SU-DHL-6 (cell line): ENCODE measurements around the gene ARHGAP27.
"Not testable (repeated sequence)": the region's sequence is repeated elsewhere in the genome, so short reads cannot be mapped to it uniquely, and the experiment has no call there.

ENCODE experiments used
- EZH2phosphoT487 ChIP-seq: fragments of 200-600 bp; sonication (generic), shearing (Covaris generic); conservative IDR thresholded peaks from 2 replicates; pipeline ENCODE4 v1.6.1; 2018; ENCODE audit warnings: mild to moderate bottlenecking, antibody characterized with exemption, low read length, moderate library complexity, mixed read lengths
- TF ChIP-seq, protein P1 (sequence below): fragments of 200-600 bp; sonication (generic); IDR thresholded peaks from one replicate; pipeline ENCODE4 v1.5.1; 2017; ENCODE audit warnings: antibody characterized with exemption, mild to moderate bottlenecking, low read length, moderate library complexity; ENCODE audit not compliant: insufficient read depth, poor library complexity, severe bottlenecking

DNA sequence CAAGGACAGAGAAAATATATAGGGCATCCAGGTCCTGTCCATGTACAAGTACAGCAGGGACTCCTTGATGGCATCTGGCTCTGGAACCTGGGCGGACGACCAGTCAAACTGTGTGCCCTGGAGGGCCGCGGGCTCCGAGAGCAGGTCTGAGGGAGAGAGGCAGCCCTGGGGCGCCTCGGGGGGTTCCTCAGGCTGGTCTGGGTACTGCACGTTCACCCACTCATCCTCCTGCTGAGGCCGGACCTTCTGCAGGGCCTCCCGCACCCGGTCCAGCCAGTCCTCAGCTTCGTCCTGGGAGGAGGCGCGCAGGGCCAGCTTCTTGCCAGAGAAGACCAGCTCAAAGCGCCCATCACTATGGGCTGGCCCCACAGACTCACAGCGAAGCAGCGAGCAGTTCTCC is 21.1 kb upstream of the ARHGAP27 start:
- TF ChIP-seq, protein P1, sequence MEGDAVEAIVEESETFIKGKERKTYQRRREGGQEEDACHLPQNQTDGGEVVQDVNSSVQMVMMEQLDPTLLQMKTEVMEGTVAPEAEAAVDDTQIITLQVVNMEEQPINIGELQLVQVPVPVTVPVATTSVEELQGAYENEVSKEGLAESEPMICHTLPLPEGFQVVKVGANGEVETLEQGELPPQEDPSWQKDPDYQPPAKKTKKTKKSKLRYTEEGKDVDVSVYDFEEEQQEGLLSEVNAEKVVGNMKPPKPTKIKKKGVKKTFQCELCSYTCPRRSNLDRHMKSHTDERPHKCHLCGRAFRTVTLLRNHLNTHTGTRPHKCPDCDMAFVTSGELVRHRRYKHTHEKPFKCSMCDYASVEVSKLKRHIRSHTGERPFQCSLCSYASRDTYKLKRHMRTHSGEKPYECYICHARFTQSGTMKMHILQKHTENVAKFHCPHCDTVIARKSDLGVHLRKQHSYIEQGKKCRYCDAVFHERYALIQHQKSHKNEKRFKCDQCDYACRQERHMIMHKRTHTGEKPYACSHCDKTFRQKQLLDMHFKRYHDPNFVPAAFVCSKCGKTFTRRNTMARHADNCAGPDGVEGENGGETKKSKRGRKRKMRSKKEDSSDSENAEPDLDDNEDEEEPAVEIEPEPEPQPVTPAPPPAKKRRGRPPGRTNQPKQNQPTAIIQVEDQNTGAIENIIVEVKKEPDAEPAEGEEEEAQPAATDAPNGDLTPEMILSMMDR = not testable (repeated sequence)
- TF ChIP-seq EZH2phosphoT487 = not testable (repeated sequence)
